Inflammatory macrophage treated with lipopolysaccharide for 4 hours (primary cell): ENCODE results near the gene IFNAR1.

Experiments used
- DNase-seq: peaks from one replicate; pipeline ENCODE4 v3.0.0-alpha.2; 2020

IFNAR1 gene

DNA sequence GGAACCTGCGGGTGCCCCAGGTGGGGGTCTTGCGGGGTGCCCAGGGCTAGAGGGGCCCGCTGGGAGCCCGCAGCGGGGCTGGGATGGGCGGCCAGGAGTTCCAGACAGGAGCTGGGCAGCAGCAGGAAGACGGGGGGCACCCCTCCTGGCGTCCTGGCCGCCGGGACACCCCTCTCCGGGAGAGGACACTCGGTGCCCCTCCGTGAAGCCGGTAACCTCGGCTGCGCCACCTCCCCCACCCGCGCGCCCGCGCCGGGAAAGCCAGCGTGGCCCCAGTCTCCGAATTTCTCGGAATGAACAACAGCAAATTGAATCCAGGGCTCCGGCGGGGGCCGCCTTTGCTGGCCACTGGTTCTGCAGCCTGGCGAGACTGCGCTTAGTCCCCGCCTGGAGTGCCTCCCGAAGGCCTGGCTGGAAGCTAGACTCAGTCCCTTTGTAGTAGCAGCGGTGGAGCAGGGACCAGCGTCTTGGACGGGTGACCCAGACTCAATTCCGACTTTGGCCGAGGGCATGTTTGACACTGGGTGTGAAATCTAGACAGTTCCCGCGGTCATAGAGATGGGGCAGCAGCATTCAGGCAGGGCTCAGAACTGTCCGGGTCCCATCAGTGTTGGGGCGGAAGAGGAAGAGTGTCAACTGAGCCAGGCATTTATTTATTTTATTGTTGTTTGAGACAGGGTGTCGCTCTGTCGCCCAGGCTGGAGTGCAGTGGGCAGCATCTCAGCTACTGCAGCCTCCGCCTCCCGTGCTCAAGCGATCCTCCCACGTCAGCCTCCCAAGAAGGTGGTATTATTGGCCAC lies 79.2 kb downstream of the IFNAR1 start:
- peak; percentile 58 for DNase-seq

DNA sequence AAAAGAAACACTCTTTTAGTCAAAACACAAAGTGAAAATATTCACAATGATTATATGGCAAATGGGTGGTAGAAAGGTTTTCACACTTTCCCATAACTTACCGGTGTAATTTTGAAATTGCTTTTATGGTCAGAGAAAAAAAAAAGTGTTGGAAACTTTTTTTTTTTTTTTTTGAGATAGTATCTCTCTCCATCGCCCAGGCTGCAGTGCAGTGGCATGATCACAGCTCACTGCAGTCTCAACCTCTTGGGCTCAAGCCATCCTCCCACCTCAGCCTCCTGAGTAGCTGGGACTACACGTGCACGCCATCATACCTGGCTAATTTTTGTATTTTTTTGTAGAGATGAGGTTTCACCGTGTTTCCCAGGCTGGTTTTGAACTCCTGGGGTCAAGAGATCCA lies 81.7 kb downstream of the IFNAR1 start:
- DNase-seq = no peak
